TTC549 (cell line): ENCODE results near the gene SMURF2.

Experiments used
- FAIRE-seq: peaks from 2 replicates; lab custom pipeline; 2012; peaks lifted over from hg19 to GRCh38; lab: Jason Lieb, UNC

SMURF2 gene

DNA sequence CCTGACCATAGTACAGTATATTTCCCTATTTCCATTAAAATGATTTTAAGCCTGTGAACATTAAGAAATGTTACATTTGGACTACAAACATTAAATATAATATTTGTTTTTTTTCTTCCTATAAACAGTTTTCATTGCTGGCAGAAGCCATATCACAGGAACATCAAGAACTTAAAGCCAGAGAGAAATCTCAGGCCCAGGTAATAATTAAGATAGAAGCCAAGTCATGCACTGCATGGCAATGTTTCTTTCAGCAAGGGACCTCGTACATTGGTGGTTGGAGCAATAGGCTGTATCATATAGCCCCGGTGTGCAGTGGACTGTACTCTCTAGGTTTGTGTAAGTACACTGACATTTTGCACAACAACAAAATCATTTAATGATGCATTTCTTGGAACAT, 125.2 kb downstream of the SMURF2 start:
- FAIRE-seq: no peak

DNA sequence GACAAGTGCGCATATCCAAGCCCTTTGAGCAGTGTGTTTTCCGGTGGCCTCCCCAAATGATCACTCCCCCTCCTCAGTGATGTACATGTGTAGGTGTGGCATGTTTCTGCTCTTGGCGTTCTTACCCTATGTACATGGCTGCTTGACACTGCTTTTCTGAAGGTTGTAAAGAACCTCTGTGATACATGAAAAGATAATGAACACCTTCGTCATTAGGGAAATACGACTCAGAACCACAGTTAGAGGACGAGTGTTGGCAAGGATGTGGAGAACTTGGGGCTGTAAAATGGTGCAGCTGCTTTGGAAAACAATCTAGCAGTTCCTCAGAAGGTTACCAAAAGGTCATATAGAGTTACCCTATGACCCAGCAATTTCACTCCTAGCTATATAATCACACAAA, 126.8 kb downstream of the SMURF2 start:
- FAIRE-seq: no peak

DNA sequence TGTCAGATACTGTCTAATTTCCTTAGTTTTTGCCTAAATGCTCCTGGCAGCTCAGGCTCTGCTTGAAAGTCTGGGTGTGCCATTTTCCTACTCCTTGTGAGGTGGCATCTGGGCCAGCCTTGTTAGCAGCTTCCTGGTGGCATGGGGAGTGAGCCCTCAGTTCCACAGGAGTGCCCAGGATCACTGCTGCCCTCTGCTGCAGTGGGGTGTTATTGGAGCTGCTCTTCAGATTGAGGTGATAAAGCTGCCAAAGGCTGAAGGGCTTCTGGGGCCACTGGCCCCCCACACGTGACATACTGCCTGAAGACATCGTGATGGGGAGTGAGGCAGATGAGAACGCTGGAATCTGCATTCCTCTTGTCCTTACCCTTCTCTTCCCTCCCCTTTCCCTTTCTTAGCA, 127.9 kb downstream of the SMURF2 start:
- FAIRE-seq: no peak

DNA sequence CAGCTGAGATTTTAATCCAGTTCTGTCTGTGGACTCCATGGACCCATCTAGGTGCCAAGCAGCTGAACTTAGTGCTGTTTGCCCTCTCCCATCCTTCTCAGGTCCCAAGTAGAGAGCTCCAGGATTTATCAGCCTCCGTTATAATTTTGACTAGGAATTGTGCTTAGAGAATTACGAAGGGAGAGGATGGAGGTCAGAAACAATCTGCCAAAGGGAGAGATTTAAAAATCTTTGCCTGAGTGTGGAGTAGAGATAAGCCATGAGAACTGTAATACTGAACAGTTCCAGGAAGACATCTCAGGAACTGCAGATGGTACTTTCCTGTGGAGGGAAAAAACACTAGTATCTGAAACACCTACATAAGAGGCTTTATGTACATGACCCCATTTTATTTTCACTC, 128.3 kb downstream of the SMURF2 start:
- no peak for FAIRE-seq

DNA sequence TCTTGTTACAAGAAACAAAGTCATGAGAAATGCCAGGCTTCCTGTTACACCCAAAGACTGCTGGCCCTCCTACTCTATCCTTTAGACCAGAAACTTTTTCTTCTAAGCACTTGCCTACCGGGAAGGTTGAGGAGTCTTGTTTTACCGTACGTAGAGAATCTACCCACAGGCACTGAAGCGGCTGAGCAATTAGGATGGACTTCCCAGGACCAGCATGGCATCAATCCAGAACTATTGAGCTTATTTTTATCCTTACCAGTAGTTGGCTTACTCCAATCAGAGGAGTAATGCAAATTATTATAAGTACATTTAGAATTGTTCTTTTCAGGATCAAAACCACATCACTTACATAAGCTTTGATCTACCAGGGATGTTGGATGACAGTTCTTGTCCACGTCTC, 129.7 kb downstream of the SMURF2 start:
- no peak for FAIRE-seq

DNA sequence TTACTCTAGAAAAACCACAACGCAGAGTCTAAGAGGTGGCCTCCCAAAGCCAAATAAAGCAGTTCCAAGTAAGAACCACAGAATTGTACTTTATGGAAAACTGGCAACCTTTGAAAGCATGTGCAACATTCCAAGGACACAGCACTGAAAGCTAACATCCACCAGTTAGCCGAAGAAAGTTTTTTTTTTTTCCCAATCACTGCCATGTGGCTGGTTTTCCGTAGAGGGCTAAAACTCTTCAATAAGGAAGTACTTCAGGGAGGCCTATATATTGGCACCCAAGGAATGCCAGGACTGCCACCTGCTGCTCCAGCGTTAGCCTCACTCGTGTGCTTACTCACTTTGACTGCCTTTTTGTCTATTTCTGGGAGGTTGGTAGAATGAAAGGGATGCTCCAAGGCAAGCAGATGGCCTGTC, 130.1 kb downstream of the SMURF2 start:
- no peak for FAIRE-seq

DNA sequence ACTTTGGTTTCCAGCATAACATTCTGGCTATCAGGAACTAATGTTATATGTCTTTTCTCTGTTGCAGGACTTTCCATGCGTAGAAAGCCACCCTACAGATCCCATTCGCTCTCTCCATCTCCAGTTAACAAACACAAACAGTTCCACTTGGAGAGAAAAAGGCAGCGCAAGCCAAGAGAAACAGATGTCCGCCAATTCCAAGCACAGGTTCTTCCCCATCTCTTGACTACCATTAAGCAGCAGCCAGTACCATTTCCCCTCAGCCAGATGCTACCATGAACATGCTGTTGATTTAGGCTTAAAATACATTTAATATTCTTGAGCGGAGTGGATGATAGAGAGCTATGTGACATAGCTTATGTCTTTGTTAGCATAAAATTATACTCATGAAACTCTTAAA, 132.9 kb downstream of the SMURF2 start:
- FAIRE-seq: no peak

DNA sequence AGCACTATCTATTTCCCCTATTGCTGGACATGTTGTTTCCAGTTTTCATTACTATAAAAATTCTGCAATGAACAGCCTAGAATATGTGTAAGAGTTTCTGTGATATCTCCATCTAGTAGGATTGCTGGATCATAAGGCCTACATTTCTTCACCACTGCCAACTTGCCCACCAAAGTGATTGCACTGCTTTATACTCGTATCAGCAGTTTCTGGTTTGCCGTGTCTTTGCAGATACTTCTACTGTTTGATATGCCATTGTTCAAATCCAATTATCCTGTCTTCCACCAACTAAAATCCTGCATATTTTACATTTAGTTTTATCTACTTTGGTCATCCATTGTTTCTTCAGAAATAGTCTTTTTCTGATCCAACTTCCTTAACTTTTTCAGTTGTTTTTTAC, 134.2 kb downstream of the SMURF2 start:
- FAIRE-seq: no peak

DNA sequence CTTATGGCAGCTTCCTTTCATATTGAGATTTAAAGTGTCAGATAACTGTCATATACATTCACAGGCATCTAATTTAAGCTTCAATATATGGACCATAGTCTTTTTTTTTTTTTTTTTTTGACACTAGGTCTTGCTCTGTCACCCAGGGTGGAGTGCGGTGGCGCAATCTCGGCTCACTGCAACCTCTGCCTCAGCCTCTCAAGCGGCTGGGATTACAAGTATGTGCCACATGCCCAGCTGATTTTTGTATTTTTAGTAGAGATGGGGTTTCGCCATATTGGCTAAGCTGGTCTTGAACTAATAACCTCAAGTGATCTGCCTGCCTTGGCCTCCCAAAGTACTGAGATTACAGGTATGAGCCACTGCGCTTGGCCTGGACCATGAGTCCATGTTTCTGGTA, 141.7 kb downstream of the SMURF2 start:
- FAIRE-seq: no peak

DNA sequence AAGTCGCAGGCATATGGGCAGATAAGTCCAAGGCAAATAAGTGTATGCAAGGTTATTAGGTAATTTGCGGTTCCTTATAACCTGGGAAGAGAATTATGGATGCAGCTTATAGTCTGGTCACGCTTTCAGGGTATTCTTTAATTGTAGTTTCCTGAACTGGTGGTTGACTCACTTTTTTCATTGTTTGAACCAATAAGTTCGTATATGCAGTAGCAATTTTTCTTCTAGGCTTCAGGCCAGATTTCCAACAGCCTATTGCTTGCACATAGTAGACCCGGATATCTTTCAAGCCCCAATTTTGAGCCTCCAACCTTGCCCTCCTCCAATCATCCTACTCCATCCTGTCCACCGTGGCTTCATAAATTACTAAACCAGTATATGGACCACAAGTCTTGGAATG, 142.5 kb downstream of the SMURF2 start:
- no peak for FAIRE-seq

DNA sequence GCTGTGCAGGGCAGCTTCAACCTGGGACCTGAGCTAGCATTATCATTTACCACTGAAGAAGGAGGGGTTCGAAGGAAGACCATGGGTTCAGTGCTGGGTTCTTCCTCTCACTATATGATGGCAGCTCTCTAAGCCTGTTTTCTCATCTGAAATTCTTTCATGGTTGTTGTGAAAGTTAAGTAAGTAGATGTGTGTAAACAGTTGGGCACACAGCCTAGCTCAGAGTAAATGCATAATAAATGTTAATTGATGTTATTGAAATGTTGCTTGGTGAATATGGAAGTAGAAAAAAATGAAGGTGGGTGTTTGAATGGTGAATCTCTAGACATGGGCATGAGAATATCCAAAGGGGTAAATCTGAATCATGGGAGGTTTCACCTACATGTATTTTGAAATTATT, 146.3 kb downstream of the SMURF2 start:
- FAIRE-seq: no peak

DNA sequence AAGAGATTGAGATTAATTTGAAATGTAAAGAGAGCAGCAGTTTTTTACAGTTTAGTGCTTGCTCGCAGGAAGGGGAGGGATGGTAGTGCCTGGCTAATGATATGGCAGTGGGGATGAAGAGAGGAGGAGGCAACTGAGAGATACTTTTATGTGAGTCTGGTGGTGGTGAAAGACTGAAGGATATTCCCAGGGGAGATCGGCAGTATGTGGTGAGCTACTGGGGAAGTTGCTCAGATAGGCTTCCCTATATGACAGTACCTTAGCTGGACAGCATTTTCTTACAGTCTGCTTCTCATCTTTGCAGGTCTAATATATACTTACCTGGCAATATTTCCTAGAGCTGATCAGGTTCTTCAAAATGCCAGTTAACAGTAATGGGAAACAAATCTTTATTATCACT, 146.7 kb downstream of the SMURF2 start:
- FAIRE-seq: no peak

DNA sequence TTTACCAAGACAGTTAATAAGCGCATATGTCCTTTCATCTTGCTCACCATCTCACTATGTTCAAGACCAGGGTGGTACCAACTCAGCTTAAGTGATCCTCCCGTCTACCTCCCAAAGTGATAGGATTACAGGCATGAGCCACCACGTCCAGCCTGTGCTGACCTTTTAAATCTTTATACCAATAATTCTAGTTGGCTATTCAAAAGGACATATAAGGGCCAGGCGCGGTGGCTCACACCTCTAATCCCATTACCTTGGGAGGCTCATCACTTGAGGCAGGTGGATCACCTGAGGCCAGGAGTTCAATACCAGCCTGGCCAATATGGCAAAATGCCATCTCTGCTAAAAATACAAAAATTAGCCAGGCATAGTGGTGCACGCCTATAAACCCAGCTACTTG, 152.9 kb downstream of the SMURF2 start:
- FAIRE-seq: no peak

DNA sequence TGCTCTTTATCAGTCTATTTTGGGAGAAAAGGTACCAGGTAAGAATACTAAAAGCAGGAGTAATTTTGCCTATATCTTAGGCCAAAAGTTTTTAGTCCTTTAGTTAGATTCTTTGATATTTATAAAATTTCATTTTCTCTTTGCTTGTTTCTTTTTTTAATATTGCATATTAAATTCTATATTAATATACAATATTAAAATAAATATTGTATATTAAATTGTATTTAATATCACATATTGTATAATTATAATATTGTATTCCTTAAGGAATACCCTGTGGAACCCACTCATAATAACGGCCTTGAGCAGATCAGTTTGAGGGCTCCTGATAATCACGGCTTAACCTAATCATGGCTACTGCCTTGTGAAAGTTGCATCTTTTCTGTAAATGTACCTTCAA, 153.4 kb downstream of the SMURF2 start:
- FAIRE-seq: no peak

DNA sequence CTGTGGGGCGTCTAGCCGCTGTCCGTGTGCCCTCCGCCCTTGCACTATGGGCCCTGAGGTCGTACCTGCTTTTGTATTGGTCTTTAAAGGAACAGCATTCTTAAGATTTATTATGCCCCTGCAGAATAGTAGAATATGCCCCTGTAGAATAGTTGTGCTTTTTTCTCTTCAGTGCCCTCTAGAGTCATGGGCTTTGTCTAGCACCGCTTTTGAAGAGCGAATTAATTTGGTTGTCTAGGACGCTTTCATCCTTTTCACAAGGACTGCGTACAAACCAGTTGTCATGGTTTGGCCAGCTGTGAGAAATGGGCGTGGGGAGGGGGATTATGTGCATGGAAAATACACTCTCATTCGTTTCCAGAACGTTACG, 154.7 kb downstream of the SMURF2 start:
- no peak for FAIRE-seq

DNA sequence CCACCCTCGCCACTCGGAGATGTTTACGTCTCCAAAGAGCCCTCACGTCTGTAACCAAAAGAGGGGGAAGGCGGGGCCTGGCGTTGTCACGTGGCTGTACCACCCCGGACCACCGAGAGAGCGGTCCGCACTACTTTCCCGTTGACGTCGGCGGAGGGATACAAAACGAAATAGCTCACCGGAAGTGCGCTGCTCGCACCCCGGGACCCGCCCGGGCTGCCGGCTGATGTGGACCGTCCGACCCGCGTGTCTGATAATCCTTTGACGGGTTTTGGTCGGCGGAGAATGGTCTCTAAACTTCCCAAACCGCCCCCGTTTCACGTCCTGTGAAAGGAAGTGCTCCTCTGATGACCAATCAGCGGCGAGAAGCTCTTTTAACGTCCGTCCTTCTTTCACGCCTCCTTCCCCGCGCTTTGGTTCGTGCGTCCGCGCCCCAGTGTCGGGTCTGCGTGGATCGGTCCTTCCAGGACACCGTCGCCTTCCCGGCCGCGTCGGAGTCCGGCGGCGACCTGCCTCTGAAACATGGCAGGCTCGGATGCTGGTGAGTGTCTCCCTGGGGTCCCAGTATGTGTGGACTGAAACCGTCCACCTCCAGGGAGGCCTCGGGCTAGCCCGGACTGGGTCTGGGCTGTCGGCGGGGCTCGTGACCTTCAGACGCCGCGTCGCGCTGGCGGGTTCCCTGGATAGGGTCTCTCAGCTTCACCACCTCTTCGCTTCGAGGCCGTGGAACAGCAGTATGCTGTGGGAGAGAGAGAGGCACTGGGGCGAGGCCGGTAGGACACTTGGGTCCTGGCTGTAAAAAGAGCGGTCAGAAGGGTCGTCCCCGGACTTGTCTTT, 155.3 kb downstream of the SMURF2 start, which contains the start of gene CEP95:
Gene CEP95 (plus strand): TSS at position 402 of the 837 bp plus-strand sequence. CDS start 121 bp downstream, at position 523.
- FAIRE-seq: no peak

DNA sequence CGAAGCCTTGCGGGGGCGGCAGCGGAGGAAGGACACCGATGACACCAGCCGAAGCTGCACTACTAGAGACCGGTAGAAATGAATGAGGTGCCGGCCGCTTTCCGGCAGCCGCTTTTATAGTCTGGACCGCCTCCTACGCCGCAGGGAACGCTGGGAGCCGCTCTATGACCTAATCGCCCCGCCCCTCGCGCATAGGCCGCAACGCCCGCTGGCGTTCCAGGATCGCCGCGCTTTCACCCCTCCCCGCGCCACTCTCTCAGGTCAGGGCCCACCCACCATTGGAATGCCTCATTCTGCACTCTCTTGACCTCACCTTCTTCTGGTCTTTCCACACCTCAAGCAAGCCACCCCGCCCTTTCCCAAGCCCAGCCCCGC, 155.9 kb downstream of the SMURF2 start, which contains the start of gene DDX5:
Gene DDX5 (minus strand): TSS at position 89 of the 375 bp plus-strand sequence. CDS start 170 bp downstream, outside the sequence.
- no peak for FAIRE-seq

DNA sequence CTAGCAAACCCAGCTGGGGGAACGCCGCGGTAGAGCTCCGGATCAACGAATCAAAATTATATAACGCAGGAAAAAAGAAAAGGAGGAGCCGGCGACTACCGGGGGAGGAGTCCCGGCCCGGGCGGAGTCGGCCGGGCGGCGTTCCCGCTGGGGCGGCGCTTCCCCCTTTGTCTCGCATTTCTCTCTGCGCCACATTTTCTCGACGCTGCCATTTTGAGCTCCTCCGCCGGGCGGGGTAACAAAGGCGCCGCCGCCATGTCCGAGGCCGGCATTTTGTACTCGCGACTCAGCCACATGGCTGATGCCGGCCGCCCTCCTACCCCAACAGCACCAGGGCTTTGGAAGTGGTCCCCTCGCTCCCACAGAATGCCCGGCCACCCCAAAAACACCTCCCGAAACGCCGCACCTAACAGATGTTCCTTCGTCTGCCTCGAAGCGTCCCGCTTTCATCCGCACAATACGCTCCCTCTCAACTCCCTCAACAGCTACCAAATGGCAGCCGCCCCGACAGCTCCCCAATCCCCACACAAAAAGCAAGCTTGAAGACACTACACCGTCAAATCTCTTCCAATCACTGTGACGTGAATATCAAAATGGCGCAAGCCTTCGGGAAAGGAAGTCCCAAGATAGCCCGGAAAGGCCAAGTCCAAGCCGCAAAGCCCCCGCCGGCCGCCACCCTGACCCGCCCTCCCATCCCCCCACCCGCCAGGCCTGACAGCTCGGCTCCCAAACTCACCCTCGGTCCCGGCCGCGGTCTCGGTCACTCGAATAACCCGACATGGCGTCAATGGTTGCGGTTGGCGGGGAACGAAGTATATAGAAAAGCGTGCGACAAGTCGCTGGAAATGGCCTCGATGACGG, 156.5 kb downstream of the SMURF2 start:
- no peak for FAIRE-seq

DNA sequence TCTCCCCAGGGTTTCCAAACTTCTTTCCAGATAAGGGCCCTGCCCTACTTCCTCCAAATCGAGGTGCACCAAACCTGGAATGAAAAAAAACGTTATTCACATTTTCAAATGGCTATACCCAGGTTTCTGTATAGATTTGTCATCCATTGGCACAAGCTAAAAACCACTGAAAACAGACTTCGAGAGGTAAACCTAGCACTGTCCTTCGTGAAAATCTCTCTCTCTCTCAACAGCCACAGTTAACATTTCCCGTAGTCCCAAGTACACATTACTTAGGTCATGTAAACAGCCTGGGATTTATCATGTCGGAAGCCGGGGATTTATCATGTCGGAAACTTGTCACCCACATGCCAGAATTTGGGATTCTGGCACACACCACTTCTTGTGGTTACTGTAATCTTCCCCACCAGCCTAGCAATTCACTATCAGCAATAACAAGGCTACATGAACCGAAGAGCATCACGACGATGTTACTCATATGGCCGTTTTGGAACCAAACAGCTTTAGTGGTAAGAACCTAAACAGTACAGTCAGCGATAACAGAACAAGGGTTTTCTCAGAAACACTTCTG, 157.3 kb downstream of the SMURF2 start:
- FAIRE-seq: no peak

DNA sequence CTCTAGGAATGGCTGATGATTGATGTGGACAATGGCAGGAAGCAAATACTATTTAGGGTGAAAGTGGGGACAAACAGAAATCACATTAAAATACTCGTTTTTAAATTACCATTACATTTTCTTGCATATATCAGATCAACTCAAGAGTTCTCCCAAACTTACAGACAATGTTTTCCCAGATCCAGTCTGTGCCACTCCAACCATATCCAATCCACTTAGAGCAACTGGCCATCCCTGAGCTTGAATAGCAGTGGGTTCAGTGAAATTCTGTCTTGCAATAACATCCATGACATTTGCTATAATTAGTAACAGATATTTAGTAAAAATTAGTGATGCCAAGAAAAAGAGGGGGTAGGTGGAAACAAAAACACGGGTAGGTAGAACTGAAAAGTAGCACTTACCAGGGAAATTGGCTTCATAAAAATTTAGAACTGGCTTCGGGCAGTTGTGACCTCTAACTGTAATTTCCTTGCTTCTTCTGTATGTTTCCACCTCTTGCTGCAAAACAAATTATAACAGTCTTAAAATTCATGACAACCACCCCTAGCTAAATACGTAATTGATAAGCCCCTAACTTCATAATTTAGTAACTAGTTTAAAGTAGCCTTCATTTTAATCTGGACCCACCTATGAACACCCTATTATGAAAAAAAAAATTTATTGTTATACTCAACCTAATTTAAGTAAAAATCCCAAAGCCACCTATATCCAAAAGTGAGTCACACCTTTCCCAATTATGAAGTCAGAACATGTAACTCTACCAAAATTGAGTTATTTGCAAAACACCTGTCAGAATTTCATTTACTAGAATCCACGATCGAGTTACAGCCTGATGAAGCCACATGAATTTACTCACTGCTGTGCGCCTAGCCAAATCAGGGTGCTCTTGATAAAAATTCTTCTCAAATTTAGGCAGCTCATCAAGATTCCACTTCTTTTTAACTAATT, 158.0 kb downstream of the SMURF2 start:
- FAIRE-seq: no peak

DNA sequence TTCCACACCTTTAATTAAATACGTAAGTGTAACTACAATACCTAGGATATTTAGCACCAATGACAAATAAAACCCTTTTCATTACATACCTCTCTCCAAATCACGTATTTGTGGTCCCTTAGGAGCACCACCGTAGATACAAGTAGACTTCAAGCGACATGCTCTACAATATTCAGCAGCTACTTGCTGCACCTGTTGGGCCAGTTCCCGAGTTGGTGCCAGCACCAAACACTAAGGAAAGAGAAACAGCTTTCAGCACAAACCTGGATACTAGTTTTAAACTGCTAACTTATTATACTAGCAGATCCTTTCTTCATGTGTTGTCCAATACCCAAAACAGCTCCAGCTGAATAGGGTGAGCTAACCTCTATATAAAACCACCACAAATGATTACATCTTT, 158.8 kb downstream of the SMURF2 start:
- no peak for FAIRE-seq

DNA sequence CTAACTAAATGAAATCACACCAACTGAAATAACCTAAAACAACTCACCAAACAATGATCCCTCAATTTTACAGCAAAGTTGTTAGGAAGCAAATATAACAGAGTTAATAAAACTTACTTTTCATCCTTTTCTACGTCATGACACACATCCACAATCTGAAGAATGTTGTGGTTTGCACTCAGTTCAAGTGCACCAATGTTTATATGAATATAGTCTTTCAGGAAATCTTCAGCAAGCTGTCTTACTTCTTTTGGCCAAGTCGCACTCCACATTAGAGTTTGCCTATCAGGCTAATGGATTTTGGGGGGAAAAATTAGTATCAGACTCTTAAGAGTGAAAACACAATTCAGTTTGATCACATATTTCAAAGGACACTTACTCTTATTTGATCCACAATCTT, 159.3 kb downstream of the SMURF2 start:
- FAIRE-seq: no peak
